MM.1S (cell line): Measurements from ENCODE around the gene PPP1R12C.

Experiments
- EZH2 ChIP-seq: fragments of 300-600 bp; sonication (generic); optimal IDR thresholded peaks from 2 replicates; pipeline ENCODE3; 2017; ENCODE audit warnings: low read depth, mild to moderate bottlenecking, antibody characterized with exemption, low read length, mixed read lengths
- EZH2phosphoT487 ChIP-seq: fragments of 300-600 bp; sonication (generic); IDR thresholded peaks from 2 replicates; pipeline ENCODE4 v1.6.1; 2018; ENCODE audit warnings: antibody characterized with exemption, low read length
- TF ChIP-seq, protein P1 (sequence below): fragments of 300-600 bp; sonication (generic); IDR thresholded peaks from 2 replicates; pipeline ENCODE4 v1.5.1; 2016; ENCODE audit warnings: antibody characterized with exemption, low read length, mixed read lengths

DNA sequence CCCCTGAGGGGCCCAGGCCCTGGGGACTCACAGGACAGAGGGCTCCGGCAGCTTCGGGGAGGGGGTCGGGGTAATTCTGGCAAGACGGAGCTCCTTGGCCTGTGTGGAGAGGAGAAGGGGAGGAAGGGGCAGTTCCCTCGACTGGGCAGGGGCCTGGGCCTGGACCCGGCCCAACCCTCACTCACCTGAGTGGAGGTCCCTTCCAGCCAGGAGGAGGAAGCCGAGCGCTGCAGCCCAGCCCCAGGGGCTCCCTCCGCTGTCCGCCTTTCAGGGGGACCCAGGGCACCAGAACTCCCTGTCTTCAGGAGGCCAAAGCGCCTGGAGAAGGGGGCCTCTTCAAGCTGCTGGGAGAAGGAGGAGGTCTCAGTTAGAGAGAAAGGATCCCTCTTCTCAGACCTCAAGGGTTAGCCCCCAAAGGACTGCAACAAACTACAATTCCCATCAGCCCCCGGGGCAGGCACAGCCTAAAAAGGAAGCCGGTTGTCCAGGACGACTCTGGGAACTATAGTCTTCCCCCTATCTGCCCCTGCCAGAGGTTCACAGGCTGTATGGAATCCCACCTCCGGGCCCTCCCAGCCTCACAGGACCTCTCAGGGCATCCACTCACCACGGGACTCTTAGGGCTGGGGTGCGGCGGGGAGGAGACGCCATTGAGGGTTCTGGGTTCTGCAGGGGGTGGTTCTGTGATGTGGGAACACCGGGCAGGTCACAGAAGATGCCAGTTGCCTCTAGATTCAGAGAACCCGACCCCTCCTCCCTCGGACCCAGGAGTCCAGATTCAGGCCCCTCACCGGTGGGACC lies 22.0 kb downstream of the PPP1R12C start:
- TF ChIP-seq, protein P1, sequence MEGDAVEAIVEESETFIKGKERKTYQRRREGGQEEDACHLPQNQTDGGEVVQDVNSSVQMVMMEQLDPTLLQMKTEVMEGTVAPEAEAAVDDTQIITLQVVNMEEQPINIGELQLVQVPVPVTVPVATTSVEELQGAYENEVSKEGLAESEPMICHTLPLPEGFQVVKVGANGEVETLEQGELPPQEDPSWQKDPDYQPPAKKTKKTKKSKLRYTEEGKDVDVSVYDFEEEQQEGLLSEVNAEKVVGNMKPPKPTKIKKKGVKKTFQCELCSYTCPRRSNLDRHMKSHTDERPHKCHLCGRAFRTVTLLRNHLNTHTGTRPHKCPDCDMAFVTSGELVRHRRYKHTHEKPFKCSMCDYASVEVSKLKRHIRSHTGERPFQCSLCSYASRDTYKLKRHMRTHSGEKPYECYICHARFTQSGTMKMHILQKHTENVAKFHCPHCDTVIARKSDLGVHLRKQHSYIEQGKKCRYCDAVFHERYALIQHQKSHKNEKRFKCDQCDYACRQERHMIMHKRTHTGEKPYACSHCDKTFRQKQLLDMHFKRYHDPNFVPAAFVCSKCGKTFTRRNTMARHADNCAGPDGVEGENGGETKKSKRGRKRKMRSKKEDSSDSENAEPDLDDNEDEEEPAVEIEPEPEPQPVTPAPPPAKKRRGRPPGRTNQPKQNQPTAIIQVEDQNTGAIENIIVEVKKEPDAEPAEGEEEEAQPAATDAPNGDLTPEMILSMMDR: no peak
- TF ChIP-seq EZH2 (no peak), EZH2phosphoT487 (no peak)
